Osteoblast (primary cell): ENCODE measurements around the gene OBP2B. TPM values are rescaled to one million over a fixed set of nuclear protein-coding genes. Genes with fewer than 3 reads are reported as not detected.
A peak's percentile ranks its signal among the peaks of the same experiment; 100 is the strongest.

ENCODE experiments used
- DNase-seq: peaks from one replicate; pipeline ENCODE4 v3.0.0; 2011; ENCODE audit warnings: low spot score, mixed read lengths; ENCODE audit not compliant: insufficient read length; ENCODE audit errors: missing footprints
- H2AFZ ChIP-seq: 2 replicates; pipeline ENCODE4 v1.6.0; 2011; ENCODE audit warnings: mild to moderate bottlenecking, low read length
- H3K27ac ChIP-seq: 2 replicates; pipeline ENCODE4 v1.5.1; 2011; ENCODE audit warnings: mild to moderate bottlenecking, low read depth, low read length, moderate library complexity
- H3K27me3 ChIP-seq: 2 replicates; pipeline ENCODE4 v1.6.0; 2012; ENCODE audit warnings: mild to moderate bottlenecking, control low read depth, inconsistent platforms, low read length, moderate library complexity; ENCODE audit not compliant: insufficient read depth
- H3K36me3 ChIP-seq: 2 replicates; pipeline ENCODE4 v1.5.1; 2011; ENCODE audit warnings: mild to moderate bottlenecking, low read length, control low read depth, moderate library complexity; ENCODE audit not compliant: insufficient read depth
- H3K4me1 ChIP-seq: 2 replicates; pipeline ENCODE4 v1.5.1; 2011; ENCODE audit warnings: mild to moderate bottlenecking, low read length, control low read depth, moderate library complexity; ENCODE audit not compliant: insufficient read depth
- H3K4me2 ChIP-seq: 2 replicates; pipeline ENCODE4 v1.6.0; 2011; ENCODE audit warnings: mild to moderate bottlenecking, low read length; ENCODE audit not compliant: insufficient read depth
- H3K4me3 ChIP-seq: fragments of 200-600 bp; sonication (generic); 3 replicates; pipeline ENCODE4 v1.5.1; 2012; ENCODE audit warnings: mild to moderate bottlenecking, low read length, inconsistent platforms; ENCODE audit not compliant: insufficient read depth
- H3K79me2 ChIP-seq: 2 replicates; pipeline ENCODE4 v1.6.0; 2012; ENCODE audit warnings: mild to moderate bottlenecking, low read length, control low read depth, inconsistent platforms; ENCODE audit not compliant: insufficient read depth
- H3K9me3 ChIP-seq: 2 replicates; pipeline ENCODE4 v1.5.1; 2011; ENCODE audit warnings: low read depth, low read length, control low read depth
- H4K20me1 ChIP-seq: 2 replicates; pipeline ENCODE4 v1.6.0; 2012; ENCODE audit warnings: mild to moderate bottlenecking, low read length, control low read depth; ENCODE audit not compliant: insufficient read depth
- total RNA-seq: library from RNA; depleted of rRNA; stranded (reverse); fragments of >200 nt; gene quantifications from 2 replicates; pipeline ENCODE4 v1.2.3, GENCODE V29; 2012
- TF ChIP-seq, protein P1 (sequence below): IDR thresholded peaks from 2 replicates; pipeline ENCODE4 v1.5.1; 2011; ENCODE audit warnings: mild to moderate bottlenecking, low read depth, low read length, moderate library complexity; ENCODE audit errors: extremely low read depth

Gene OBP2B
- total RNA-seq, 1 donor, result not detected

- H4K20me1 ChIP-seq, result no peaks in the 10 kb centered on the region
- H2AFZ ChIP-seq, result no peak overlapping the region
- TF ChIP-seq, protein P1, sequence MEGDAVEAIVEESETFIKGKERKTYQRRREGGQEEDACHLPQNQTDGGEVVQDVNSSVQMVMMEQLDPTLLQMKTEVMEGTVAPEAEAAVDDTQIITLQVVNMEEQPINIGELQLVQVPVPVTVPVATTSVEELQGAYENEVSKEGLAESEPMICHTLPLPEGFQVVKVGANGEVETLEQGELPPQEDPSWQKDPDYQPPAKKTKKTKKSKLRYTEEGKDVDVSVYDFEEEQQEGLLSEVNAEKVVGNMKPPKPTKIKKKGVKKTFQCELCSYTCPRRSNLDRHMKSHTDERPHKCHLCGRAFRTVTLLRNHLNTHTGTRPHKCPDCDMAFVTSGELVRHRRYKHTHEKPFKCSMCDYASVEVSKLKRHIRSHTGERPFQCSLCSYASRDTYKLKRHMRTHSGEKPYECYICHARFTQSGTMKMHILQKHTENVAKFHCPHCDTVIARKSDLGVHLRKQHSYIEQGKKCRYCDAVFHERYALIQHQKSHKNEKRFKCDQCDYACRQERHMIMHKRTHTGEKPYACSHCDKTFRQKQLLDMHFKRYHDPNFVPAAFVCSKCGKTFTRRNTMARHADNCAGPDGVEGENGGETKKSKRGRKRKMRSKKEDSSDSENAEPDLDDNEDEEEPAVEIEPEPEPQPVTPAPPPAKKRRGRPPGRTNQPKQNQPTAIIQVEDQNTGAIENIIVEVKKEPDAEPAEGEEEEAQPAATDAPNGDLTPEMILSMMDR, result no peak
- no peaks in the 10 kb centered on the region for H3K79me2 ChIP-seq
- DNase-seq, result peak; percentile 67
- H3K4me1 ChIP-seq, result no peaks in the 10 kb centered on the region
- no peaks in the 10 kb centered on the region for H3K36me3 ChIP-seq
- H3K4me2 ChIP-seq, result no peak overlapping the region
- H3K27ac ChIP-seq, result no peak overlapping the region
- no peaks in the 10 kb centered on the region for H3K9me3 ChIP-seq
- H3K27me3 ChIP-seq, result peaks cover 24% of the 10 kb centered on the region
- no peak overlapping the region for H3K4me3 ChIP-seq
Observed at GRCh38 chr9:133182151-133182550, 26.9 kb downstream of the OBP2B start.

DNA sequence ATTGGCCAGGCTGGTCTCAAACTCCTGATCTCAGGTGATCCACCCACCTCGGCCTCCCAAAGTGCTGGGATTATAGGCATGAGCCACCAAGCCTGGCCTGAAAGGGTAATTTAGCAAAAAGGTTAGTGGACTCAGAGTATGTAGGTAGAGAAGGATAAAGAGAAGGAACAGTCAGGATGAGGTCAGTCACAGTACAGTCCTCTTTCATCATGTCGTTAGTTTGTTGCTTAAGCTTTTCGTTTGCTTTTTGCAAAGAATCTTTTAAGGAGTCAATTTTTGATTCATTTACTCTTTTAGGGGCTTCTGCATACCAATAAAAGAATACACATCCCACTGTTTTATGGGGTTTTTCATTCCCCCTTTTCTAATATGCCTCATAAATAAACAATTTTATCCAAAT is 27.5 kb downstream of the OBP2B start:
- Histone ChIP-seq H2AFZ (no peak overlapping the region), H3K36me3 (no peaks in the 10 kb centered on the region), H3K4me2 (no peak overlapping the region), H3K27ac (no peak overlapping the region), H3K79me2 (no peaks in the 10 kb centered on the region), H3K4me3 (no peak overlapping the region), H3K9me3 (no peaks in the 10 kb centered on the region), H4K20me1 (no peaks in the 10 kb centered on the region), H3K27me3 (peaks cover 20% of the 10 kb centered on the region), H3K4me1 (no peaks in the 10 kb centered on the region)
- DNase-seq, result no peak
- TF ChIP-seq, protein P1, result no peak

DNA sequence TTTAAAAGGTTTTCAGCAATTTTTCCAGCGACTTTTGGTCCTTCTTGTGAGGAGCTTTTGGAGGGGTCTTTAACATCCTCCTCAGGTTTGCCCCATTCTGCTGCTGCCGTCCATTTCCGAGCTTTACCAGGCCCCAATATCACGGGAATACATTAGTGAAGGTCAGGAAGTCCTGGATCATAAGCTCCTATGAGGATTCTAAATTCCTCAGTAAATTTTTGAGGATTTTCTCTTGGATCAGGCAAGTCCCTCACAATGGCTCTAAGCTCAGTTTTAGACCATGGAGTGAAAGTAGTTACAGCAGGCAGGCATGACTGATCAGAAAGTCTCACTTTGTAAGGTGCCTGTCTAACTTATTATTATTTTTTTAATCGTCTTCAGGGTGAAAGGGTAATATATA is 28.1 kb downstream of the OBP2B start:
- TF ChIP-seq, protein P1, result no peak
- Histone ChIP-seq H3K79me2 (no peaks in the 10 kb centered on the region), H4K20me1 (no peaks in the 10 kb centered on the region), H3K4me2 (no peak overlapping the region), H3K4me1 (no peaks in the 10 kb centered on the region), H3K36me3 (no peaks in the 10 kb centered on the region), H3K4me3 (no peak overlapping the region), H2AFZ (no peak overlapping the region), H3K27ac (no peak overlapping the region), H3K9me3 (no peaks in the 10 kb centered on the region), H3K27me3 (peaks cover 25% of the 10 kb centered on the region)
- no peak for DNase-seq

- no peaks in the 10 kb centered on the region for H3K9me3 ChIP-seq
- H2AFZ ChIP-seq, result no peak overlapping the region
- H3K27ac ChIP-seq, result no peak overlapping the region
- H3K4me3 ChIP-seq, result no peak overlapping the region
- H3K27me3 ChIP-seq, result peaks cover 31% of the 10 kb centered on the region
- no peaks in the 10 kb centered on the region for H3K79me2 ChIP-seq
- H3K4me2 ChIP-seq, result no peak overlapping the region
- H3K4me1 ChIP-seq, result no peaks in the 10 kb centered on the region
- DNase-seq, result no peak
- H3K36me3 ChIP-seq, result no peaks in the 10 kb centered on the region
- TF ChIP-seq, protein P1, result no peak
- no peaks in the 10 kb centered on the region for H4K20me1 ChIP-seq
Observed at GRCh38 chr9:133173056-133173455, 36.0 kb downstream of the OBP2B start.
